NCI-H774 (cell line): ENCODE measurements around the gene MEIOC.
A peak's percentile ranks its signal among the peaks of the same experiment; 100 is the strongest.
"Not testable (repeated sequence)": the region's sequence is repeated elsewhere in the genome, so short reads cannot be mapped to it uniquely, and the experiment has no call there.

Experiments used
- DNase-seq: peaks from one replicate; lab custom pipeline; 2025; lab: John Stamatoyannopoulos, UW

MEIOC gene

DNA sequence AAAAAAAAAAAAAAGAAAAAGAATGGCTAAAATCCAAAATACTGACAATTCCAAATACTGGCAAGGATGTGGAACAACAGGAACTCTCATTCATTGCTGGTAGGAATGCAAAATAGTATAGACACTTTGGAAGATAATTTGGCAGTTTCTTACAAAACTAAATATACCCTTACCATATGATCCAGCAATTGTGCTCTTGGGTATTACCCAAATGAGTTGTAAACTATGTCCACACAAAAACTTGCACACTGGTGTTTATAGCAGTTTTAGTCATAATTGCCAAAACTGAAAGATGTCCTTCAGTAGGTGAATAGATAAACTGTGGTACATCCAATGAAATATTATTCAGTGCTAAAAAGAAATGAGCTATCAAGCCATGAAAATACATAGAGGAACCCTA is 8.5 kb upstream of the MEIOC start:
- no peak for DNase-seq

GRCh38 chr17:44648963-44649362 is 7.3 kb upstream of the MEIOC start:
- no peak for DNase-seq

DNA sequence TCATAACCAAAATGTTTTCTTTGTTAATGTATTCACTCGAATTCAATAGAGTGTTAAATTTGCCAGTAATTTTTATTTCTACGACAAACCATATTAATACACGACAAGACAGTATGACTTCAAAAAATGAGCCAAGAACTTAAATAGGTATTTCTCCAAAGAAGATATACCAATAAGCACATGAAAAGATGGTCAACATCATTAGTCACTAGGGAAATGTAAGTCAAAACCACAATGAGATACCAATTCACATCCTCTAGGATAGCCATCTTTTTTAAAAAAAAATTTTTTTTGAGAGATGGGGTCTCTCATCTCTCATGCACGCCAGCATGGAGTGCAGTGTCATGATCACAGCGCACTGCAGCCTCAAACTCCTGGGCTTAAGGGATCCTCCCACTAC is 5.0 kb upstream of the MEIOC start:
- no peak for DNase-seq

- no peak for DNase-seq
Observed at GRCh38 chr17:44652727-44653126, 3.5 kb upstream of the MEIOC start.

DNA sequence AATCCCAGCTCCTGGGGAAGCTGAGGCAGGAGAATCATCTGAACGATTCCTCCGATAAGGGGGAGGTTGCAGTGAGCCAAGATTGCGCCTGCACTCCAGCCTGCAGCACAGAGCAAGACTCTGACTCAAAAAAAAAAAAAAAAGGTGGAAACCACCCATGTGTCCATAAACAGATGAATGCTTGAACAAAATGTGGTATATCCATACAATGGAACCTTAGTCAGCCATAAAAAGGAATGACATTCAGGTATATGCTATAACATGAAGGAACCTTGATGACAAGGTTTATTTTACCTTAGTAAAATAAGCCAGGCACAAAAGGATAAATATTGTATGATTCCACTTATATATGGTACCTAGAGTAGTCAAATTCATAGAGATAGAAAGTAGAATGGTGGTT is 2.9 kb upstream of the MEIOC start:
- DNase-seq: no peak

GRCh38 chr17:44653954-44654353 is 2.3 kb upstream of the MEIOC start:
- no peak for DNase-seq

DNA sequence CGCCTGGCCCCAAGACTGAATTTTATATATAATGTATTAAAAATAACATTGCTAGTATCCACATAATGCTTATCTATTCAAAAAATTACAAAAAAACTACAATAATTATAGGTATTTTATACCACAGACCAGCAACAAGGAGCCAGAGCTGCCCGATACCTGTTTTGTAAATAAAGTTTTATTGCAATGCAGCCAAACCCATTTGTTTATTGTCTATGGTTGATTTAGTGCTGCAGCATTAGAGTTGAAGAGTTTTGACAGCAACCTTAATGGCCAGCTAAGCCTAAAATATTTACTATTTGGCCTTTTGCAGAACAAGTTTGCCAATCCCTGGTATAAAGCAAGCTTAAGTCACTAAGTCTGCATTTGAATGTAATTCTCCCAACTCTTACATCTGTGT is 5.6 kb downstream of the MEIOC start:
- no peak for DNase-seq

DNA sequence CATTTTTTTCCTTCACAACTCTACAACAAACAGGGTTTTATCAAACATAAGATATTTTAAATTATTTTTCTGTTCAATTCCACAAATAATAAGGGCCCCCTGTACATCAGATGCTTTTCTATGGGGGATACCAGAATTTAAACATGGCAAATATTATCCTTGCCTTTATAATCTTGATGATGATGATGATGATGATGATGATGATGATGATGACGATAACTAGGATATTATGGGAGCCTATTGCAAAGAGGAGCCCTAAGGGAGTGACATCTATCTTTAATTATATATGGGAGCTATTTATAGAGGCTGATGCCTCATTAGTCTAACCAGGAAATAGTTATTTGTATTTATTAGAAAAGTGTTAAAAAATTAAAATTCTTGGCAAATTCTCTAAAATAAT is 6.8 kb downstream of the MEIOC start:
- DNase-seq: no peak

GRCh38 chr17:44664867-44665266 is 8.6 kb downstream of the MEIOC start:
- DNase-seq: no peak

GRCh38 chr17:44666006-44666405 is 9.7 kb downstream of the MEIOC start:
- no peak for DNase-seq

GRCh38 chr17:44672479-44673093 is 16.3 kb downstream of the MEIOC start:
- DNase-seq: no peak

- DNase-seq: no peak
Observed at GRCh38 chr17:44673893-44674292, 17.6 kb downstream of the MEIOC start.

DNA sequence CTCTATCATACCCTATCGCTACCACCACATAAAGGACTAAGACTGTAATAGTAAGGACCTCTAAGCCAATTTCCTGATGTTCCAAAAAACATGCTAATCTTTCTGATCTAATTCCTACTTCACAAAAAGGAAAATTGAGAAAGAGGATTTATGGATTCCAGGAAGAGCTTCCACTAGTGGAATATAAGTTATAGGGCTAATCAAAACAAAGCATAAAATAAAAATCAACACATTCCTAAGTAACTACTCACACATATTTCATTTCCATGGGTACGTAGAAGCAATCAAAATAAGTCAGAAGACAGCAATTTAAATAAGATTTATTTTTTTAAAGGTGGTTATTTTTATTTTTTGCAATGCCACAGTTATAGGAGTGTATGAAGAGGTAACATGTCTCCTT is 20.9 kb downstream of the MEIOC start:
- DNase-seq: no peak

GRCh38 chr17:44683303-44683702 is 27.0 kb downstream of the MEIOC start:
- DNase-seq: not testable (repeated sequence)

DNA sequence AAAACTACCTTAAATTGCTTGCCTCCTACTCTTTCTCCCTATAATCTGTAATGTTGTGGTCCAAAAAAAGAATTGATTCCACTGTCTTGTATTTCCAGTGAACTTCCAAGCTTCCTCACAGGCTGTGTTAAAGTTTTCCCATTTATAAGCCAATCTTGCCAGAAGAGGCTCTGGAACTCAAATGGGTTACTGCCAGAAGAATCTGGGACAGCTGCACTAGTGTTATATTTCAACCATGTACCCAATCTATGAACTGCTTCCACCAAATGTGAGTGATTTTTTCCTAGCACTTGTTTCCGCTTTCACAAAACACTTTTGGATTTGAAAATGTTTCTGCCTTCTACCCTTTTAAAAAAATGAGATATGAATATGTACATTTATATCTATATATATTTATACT is 31.5 kb downstream of the MEIOC start:
- no peak for DNase-seq

DNA sequence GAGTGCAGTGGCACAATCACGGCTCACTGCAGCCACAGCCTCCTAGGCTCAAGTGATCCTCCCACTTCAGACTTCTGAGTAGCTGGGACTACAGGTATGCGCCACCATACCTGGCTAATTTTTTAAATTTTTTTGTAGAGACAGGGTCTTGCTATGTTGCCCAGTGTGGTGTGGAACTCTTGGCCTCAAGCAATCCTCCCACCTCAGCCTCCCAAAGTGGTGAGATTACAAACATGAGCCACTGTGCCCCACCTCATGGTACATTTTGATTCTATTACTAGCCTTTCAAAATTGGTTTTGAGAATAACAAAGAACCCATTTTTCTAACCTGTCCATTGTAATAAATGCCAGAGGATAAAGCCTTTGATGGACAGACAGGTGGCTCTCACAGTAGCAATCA is 31.9 kb downstream of the MEIOC start:
- DNase-seq: no peak

GRCh38 chr17:44688675-44689476 is 32.6 kb downstream of the MEIOC start:
- peak; percentile 11 for DNase-seq

GRCh38 chr17:44689477-44690217 is 33.4 kb downstream of the MEIOC start, which contains the start of gene CCDC43:
Gene CCDC43 (minus strand): TSS chr17:44689776. CDS start chr17:44689753, 23 bp downstream.
- peak; percentile 85 for DNase-seq

GRCh38 chr17:44690746-44691306 is 34.6 kb downstream of the MEIOC start:
- peak; percentile 25 for DNase-seq

GRCh38 chr17:44693609-44694008 is 37.3 kb downstream of the MEIOC start:
- DNase-seq: no peak

DNA sequence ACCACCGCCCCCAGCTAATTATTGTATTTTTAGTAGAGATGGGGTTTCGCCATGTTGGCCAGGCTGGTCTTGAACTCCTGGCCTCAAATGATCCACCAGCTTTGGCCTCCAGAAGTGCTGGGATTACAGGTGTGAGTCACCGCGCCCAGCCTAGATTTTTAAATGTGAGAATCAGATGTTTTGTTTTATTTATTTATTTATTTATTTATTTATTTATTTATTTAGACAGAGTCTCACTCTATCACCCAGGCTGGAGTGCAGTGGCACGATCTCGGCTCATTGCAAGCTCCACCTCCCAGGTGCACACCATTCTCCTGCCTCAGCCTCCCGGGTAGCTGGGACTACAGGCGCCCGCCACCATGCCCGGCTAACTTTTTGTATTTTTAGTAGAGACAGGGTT is 44.0 kb downstream of the MEIOC start:
- DNase-seq: not testable (repeated sequence)

DNA sequence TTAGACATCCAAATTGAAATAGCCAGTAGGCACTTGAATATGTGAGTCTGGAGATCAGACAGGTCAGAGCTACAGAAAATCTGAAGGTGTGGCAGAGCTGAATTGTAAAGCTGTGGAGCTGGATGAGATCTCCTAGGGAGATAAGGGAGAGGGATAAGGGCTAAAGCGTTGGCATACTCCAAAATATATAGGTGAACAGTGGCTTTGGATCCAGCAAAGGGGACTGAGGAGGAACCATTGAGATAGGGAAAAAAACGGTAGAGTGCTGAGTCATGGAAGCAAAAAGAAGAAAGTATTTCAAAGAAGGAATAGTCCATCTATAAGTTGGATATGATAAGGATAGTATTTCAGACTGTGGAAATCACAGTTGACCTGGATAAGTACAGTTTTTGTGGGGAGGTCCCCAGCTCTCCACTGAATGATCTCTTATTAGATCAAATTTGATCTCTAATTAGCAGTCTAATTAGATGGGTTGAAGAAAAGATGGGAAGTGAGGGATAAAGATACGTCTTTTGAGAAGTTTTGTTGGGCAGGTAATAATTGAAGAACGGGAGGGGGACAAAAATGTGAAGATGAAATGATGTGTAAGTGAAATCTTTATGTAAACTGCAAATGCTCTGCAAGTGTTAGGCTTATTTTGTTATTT is 51.6 kb downstream of the MEIOC start:
- no peak for DNase-seq
